NCI-H128 (cell line): ENCODE measurements around the gene TNIP3.

Source experiments
- DNase-seq: peaks from one replicate; lab custom pipeline; 2025; ENCODE audit not compliant: unreplicated experiment; lab: John Stamatoyannopoulos, UW

The TNIP3 gene

DNA sequence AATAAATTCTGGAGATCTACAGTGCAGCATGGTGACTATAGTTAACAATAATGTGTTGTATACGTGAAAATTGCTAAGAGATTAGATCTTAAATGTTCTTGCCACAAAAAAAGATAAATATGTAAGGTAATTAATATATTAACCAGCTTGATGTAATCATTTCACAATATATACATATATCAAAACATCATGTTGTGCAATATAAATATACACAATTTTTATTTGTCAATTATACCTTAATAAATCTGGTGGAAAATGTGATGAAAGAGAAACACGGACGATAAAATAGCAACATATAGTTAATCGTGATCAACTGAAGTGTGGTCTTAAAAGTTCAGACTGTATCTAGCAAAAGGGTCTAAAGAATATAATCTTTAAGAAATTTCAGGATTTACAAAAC, 75.3 kb downstream of the TNIP3 start:
- DNase-seq: no peak
